Panc1 (cell line): ENCODE results near the gene CACNA1C. TPM values are rescaled to one million over a fixed set of nuclear protein-coding genes. Genes with fewer than 3 reads are reported as not detected.

Source experiments
- ATAC-seq: fragments of 200-7000 bp; cut with Tn5 transposase; 2 replicates; pipeline ENCODE4 v1.9.1; 2020; ENCODE audit warnings: mild to moderate bottlenecking, moderate library complexity
- BruUV-seq: library from RNA; stranded (reverse); fragments of 400-500 nt; replicated peaks from 2 replicates; lab custom pipeline; 2021; lab: Mats Ljungman, UMichigan
- CTCF ChIA-PET: fragments of 300-600 bp; sonication (Branson Sonifier 250); formaldehyde crosslinking; loops from one replicate; lab custom pipeline; 2022; ENCODE audit warnings: antibody characterized with exemption; lab: Charles Lee
- POLR2A ChIA-PET: fragments of 300-600 bp; sonication (Branson Sonifier 250); formaldehyde crosslinking; loops from one replicate; lab custom pipeline; 2022; ENCODE audit warnings: antibody characterized with exemption; lab: Charles Lee
- DNase-seq: peaks from one replicate; pipeline ENCODE4 v3.0.0-alpha.2; 2010; ENCODE audit warnings: low read depth, low spot score
- H3K27ac ChIP-seq: 2 replicates; pipeline ENCODE4 v1.5.1; 2011; ENCODE audit warnings: mild to moderate bottlenecking, low read length, inconsistent platforms
- H3K27me3 ChIP-seq: fragments of 200-500 bp; sonication (Bioruptor generic); 2 replicates; pipeline ENCODE4 v1.6.0; 2014; ENCODE audit warnings: low read length, inconsistent platforms; ENCODE audit not compliant: control insufficient read depth, insufficient read depth
- H3K36me3 ChIP-seq: fragments of 200-500 bp; sonication (Bioruptor generic); 2 replicates; pipeline ENCODE4 v1.5.1; 2014; ENCODE audit warnings: inconsistent platforms, mild to moderate bottlenecking, low read length, moderate library complexity; ENCODE audit not compliant: control insufficient read depth, insufficient read depth
- H3K4me1 ChIP-seq: 2 replicates; pipeline ENCODE4 v1.5.1; 2011; ENCODE audit warnings: inconsistent platforms, mild to moderate bottlenecking, low read length, moderate library complexity; ENCODE audit not compliant: control insufficient read depth, insufficient read depth
- H3K4me3 ChIP-seq, 2 experiments: 2 replicates each; pipeline ENCODE4 v1.5.1; 2011 to 2012; ENCODE audit warnings: low read depth in 2 of 2, low read length in 2 of 2, mild to moderate bottlenecking in 2 of 2, inconsistent platforms in 1 of 2, moderate library complexity in 1 of 2
- H3K9me3 ChIP-seq: fragments of 200-500 bp; sonication (Bioruptor generic); 2 replicates; pipeline ENCODE4 v1.5.1; 2014; ENCODE audit warnings: low read depth, mild to moderate bottlenecking, inconsistent platforms, low read length, moderate library complexity; ENCODE audit not compliant: control insufficient read depth, insufficient read depth
- CTCF ChIP-seq: fragments of 450-650 bp; IDR thresholded peaks from 2 replicates; pipeline ENCODE4 v1.5.1; 2017; ENCODE audit warnings: mild to moderate bottlenecking
- POLR2AphosphoS5 ChIP-seq: IDR thresholded peaks from 2 replicates; pipeline ENCODE4 v1.6.1; 2012; ENCODE audit warnings: mild to moderate bottlenecking, low read depth, low read length, moderate library complexity
- SIN3A ChIP-seq: IDR thresholded peaks from 2 replicates; pipeline ENCODE4 v1.6.1; 2012; ENCODE audit warnings: low read depth, mild to moderate bottlenecking, low read length, moderate library complexity, borderline replicate concordance; ENCODE audit not compliant: insufficient read depth
- TCF7L2 ChIP-seq: IDR thresholded peaks from 2 replicates; pipeline ENCODE4 v1.6.1; 2011; ENCODE audit warnings: mild to moderate bottlenecking, low read depth, low read length, inconsistent platforms
- in situ Hi-C: cut with HindIII; loops from 2 replicates; pipeline ENCODE4 v1.10.0; 2016; ENCODE audit warnings: low sequenced_read_pairs, low pct_unique_long_range_greater_than_20kb
- intact Hi-C: fragments of 100-400 bp; cut with micrococcal nuclease; formaldehyde crosslinking; loops from one replicate; pipeline ENCODE4 v1.10.0; 2022; ENCODE audit not compliant: unreplicated experiment
- total RNA-seq: library from RNA; stranded (reverse); gene quantifications from one replicate; pipeline ENCODE4 v1.2.1, GENCODE V29; 2021; ENCODE audit not compliant: unreplicated experiment
- TF ChIP-seq, protein P1 (sequence below), 2 experiments: IDR thresholded peaks; 2 replicates each; pipeline ENCODE4 v1.6.1; 2011 to 2012; ENCODE audit warnings: low read depth in 2 of 2, control low read depth in 1 of 2, low read length in 1 of 2, mild to moderate bottlenecking in 1 of 2, moderate library complexity in 1 of 2; ENCODE audit not compliant: insufficient read depth in 1 of 2

CACNA1C gene
- total RNA-seq, 1 experiment from 2014 or later, result 0.03 TPM

GRCh38 chr12:2287589-2287988 is 234.8 kb downstream of the CACNA1C start:
- Histone ChIP-seq H3K27ac (no peak overlapping the region), H3K4me1 (no peaks in the 10 kb centered on the region), H3K27me3 (no peaks in the 10 kb centered on the region; the same call in 1 of the 2 replicates), H3K9me3 (no peaks in the 10 kb centered on the region), H3K36me3 (no peaks in the 10 kb centered on the region), H3K4me3 (no peak overlapping the region)
- ATAC-seq (no peak), DNase-seq (no peak)
- no peak for TF ChIP-seq TCF7L2
- no peak for TF ChIP-seq SIN3A
- no peak for TF ChIP-seq CTCF
- TF ChIP-seq POLR2AphosphoS5, result no peak
- TF ChIP-seq, protein P1, sequence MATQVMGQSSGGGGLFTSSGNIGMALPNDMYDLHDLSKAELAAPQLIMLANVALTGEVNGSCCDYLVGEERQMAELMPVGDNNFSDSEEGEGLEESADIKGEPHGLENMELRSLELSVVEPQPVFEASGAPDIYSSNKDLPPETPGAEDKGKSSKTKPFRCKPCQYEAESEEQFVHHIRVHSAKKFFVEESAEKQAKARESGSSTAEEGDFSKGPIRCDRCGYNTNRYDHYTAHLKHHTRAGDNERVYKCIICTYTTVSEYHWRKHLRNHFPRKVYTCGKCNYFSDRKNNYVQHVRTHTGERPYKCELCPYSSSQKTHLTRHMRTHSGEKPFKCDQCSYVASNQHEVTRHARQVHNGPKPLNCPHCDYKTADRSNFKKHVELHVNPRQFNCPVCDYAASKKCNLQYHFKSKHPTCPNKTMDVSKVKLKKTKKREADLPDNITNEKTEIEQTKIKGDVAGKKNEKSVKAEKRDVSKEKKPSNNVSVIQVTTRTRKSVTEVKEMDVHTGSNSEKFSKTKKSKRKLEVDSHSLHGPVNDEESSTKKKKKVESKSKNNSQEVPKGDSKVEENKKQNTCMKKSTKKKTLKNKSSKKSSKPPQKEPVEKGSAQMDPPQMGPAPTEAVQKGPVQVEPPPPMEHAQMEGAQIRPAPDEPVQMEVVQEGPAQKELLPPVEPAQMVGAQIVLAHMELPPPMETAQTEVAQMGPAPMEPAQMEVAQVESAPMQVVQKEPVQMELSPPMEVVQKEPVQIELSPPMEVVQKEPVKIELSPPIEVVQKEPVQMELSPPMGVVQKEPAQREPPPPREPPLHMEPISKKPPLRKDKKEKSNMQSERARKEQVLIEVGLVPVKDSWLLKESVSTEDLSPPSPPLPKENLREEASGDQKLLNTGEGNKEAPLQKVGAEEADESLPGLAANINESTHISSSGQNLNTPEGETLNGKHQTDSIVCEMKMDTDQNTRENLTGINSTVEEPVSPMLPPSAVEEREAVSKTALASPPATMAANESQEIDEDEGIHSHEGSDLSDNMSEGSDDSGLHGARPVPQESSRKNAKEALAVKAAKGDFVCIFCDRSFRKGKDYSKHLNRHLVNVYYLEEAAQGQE (IDR thresholded peaks at IDR 0.05; ENCODE audit: insufficient read depth in 1 of 2, low read depth in 2 of 2, low read length in 1 of 2), result no peak
- in situ Hi-C loops (no loop called here), intact Hi-C loops (loop anchor here (5.0 kb wide), 1 partner anchor 230 kb away; no protein-coding TSS in a partner anchor)
- BruUV-seq, result no TSS peak
- ChIA-PET POLR2A (interaction anchor here (0.7 kb wide), 1 partner anchor 54 kb away, joined by 6 read pairs; no protein-coding TSS in a partner anchor), CTCF (no interaction called here)

GRCh38 chr12:2288001-2288400 is 235.2 kb downstream of the CACNA1C start:
- Histone ChIP-seq H3K36me3 (no peaks in the 10 kb centered on the region), H3K27me3 (no peaks in the 10 kb centered on the region; the same call in 1 of the 2 replicates), H3K9me3 (no peaks in the 10 kb centered on the region), H3K4me1 (no peaks in the 10 kb centered on the region), H3K27ac (no peak overlapping the region), H3K4me3 (no peak overlapping the region)
- no TSS peak for BruUV-seq
- POLR2A ChIA-PET, result interaction anchor here (0.7 kb wide), 1 partner anchor 55 kb away, joined by 6 read pairs; no protein-coding TSS in a partner anchor
- no peak for ATAC-seq
- DNase-seq, result no peak
- TF ChIP-seq CTCF (no peak), SIN3A (no peak), POLR2AphosphoS5 (no peak), TCF7L2 (no peak)
- TF ChIP-seq, protein P1 (IDR thresholded peaks at IDR 0.05; ENCODE audit: insufficient read depth in 1 of 2, low read depth in 2 of 2, low read length in 1 of 2), result no peak
- in situ Hi-C loops (no loop called here), intact Hi-C loops (loop anchor here (5.0 kb wide), 1 partner anchor 231 kb away; no protein-coding TSS in a partner anchor)
- CTCF ChIA-PET, result no interaction called here
